SK-N-SH (cell line): ENCODE results near the gene AGT. TPM values are rescaled to one million over a fixed set of nuclear protein-coding genes. Genes with fewer than 3 reads are reported as not detected.

Experiments
- CTCF ChIA-PET: fragments of 300-600, 350-600 bp; formaldehyde crosslinking; extraction: SDS; loops from one replicate; lab custom pipeline; 2021; lab: Yijun Ruan, JAX
- POLR2A ChIA-PET: fragments of 350-600 bp; sonication (Branson Sonifier 250); formaldehyde crosslinking; extraction: SDS; loops from one replicate; lab custom pipeline; 2020; ENCODE audit warnings: antibody characterized with exemption, inconsistent platforms; lab: Yijun Ruan, JAX
- DNase-seq: peaks from one replicate; pipeline ENCODE4 v3.0.0; 2012
- H2AFZ ChIP-seq: fragments of 200-600 bp; sonication (generic); 2 replicates; pipeline ENCODE4 v1.8.1; 2016; ENCODE audit warnings: antibody characterized with exemption, mild to moderate bottlenecking, low read depth
- H3F3A ChIP-seq: fragments of 200-600 bp; sonication (generic); replicated peaks from 2 replicates; pipeline ENCODE3; 2016; ENCODE audit warnings: antibody characterized with exemption, mild to moderate bottlenecking; ENCODE audit not compliant: insufficient read depth
- H3K27ac ChIP-seq, 2 experiments: fragments of 200-500 bp in 1 of 2; fragments of 200-600 bp in 1 of 2; sonication (Bioruptor generic) in 1 of 2; sonication (generic), shearing (Covaris generic) in 1 of 2; 2 replicates each; pipeline versions ENCODE4 v1.5.1 to v1.6.1; 2014 to 2016; ENCODE audit warnings: low read depth in 2 of 2, inconsistent platforms in 1 of 2, low read length in 1 of 2, mild to moderate bottlenecking in 1 of 2, mixed read lengths in 1 of 2
- H3K27me3 ChIP-seq: fragments of 200-600 bp; sonication (generic), shearing (Covaris generic); 2 replicates; pipeline ENCODE4 v1.6.1; 2016; ENCODE audit warnings: mixed run types; ENCODE audit not compliant: insufficient read depth
- H3K36me3 ChIP-seq, 2 experiments: fragments of 200-500 bp in 1 of 2; fragments of 200-600 bp in 1 of 2; sonication (Bioruptor generic) in 1 of 2; sonication (generic) in 1 of 2; replicated peaks in 1 of 2; 2 replicates each; pipeline versions ENCODE3 to v1.5.1; 2014 to 2016; ENCODE audit warnings: low read length in 1 of 2, mild to moderate bottlenecking in 1 of 2; ENCODE audit not compliant: insufficient read depth in 2 of 2, control insufficient read depth in 1 of 2
- H3K4me1 ChIP-seq, 2 experiments: fragments of 200-500 bp in 1 of 2; fragments of 200-600 bp in 1 of 2; sonication (Bioruptor generic) in 1 of 2; sonication (generic), shearing (Covaris generic) in 1 of 2; 2 replicates each; pipeline versions ENCODE4 v1.5.1 to v1.6.1; 2014 to 2016; ENCODE audit warnings: low read depth in 1 of 2, low read length in 1 of 2, mixed run types in 1 of 2; ENCODE audit not compliant: insufficient read depth in 2 of 2, control insufficient read depth in 1 of 2
- H3K4me2 ChIP-seq: fragments of 200-600 bp; sonication (generic), shearing (Covaris generic); 2 replicates; pipeline ENCODE4 v1.6.1; 2017; ENCODE audit warnings: mixed run types
- H3K4me3 ChIP-seq, 2 experiments: fragments of 200-500 bp in 1 of 2; fragments of 200-600 bp in 1 of 2; sonication (Bioruptor generic) in 1 of 2; sonication (generic), shearing (Covaris generic) in 1 of 2; 2 replicates each; pipeline versions ENCODE4 v1.5.1 to v1.8.1; 2014 to 2016; ENCODE audit warnings: low read depth in 2 of 2, inconsistent platforms in 1 of 2, low read length in 1 of 2, mild to moderate bottlenecking in 1 of 2, mixed read lengths in 1 of 2, moderate library complexity in 1 of 2
- H3K79me2 ChIP-seq: fragments of 200-600 bp; sonication (generic); 2 replicates; pipeline ENCODE4 v1.8.1; 2017; ENCODE audit warnings: mild to moderate bottlenecking; ENCODE audit not compliant: insufficient read depth
- H3K9ac ChIP-seq: fragments of 200-600 bp; sonication (generic); 2 replicates; pipeline ENCODE4 v1.6.1; 2017; ENCODE audit warnings: mixed run types
- H3K9me2 ChIP-seq: fragments of 200-600 bp; sonication (generic); 2 replicates; pipeline ENCODE4 v1.6.1; 2017; ENCODE audit warnings: mixed run types
- H3K9me3 ChIP-seq: fragments of 200-600 bp; sonication (generic); 2 replicates; pipeline ENCODE4 v1.6.1; 2017; ENCODE audit warnings: mixed run types, mild to moderate bottlenecking, moderate library complexity
- H4K20me1 ChIP-seq: fragments of 200-600 bp; sonication (generic); 2 replicates; pipeline ENCODE4 v1.6.1; 2017; ENCODE audit warnings: mild to moderate bottlenecking, mixed run types; ENCODE audit not compliant: insufficient read depth
- CTCF ChIP-seq: fragments of 200-600 bp; sonication (generic); IDR thresholded peaks from 2 replicates; pipeline ENCODE4 v1.6.1; 2017; ENCODE audit warnings: antibody characterized with exemption, mild to moderate bottlenecking, moderate library complexity
- FOXJ3 ChIP-seq: sonication (generic); formaldehyde crosslinking; IDR thresholded peaks from 2 replicates; pipeline ENCODE4 v1.5.1; 2020; ENCODE audit warnings: mild to moderate bottlenecking, missing genetic modification reagents
- GABPA ChIP-seq: IDR thresholded peaks from 2 replicates; pipeline ENCODE4 v1.4.0; 2012; ENCODE audit warnings: low read depth, mild to moderate bottlenecking
- MAX ChIP-seq: IDR thresholded peaks from 2 replicates; pipeline ENCODE4 v1.4.0; 2012; ENCODE audit warnings: low read depth
- NFIC ChIP-seq: IDR thresholded peaks from 2 replicates; pipeline ENCODE4 v1.4.0; 2012; ENCODE audit warnings: borderline replicate concordance
- NRF1 ChIP-seq: IDR thresholded peaks from 2 replicates; pipeline ENCODE4 v1.6.1; 2012; ENCODE audit warnings: low read depth, mild to moderate bottlenecking, low read length
- POLR2AphosphoS5 ChIP-seq: IDR thresholded peaks from 2 replicates; pipeline ENCODE4 v1.6.1; 2012; ENCODE audit warnings: low read depth, low read length
- REST ChIP-seq: IDR thresholded peaks from 2 replicates; pipeline ENCODE4 v1.6.1; 2012; ENCODE audit warnings: mild to moderate bottlenecking, low read depth, low read length, moderate library complexity
- RFX5 ChIP-seq: IDR thresholded peaks from 2 replicates; pipeline ENCODE4 v1.6.1; 2012; ENCODE audit warnings: mild to moderate bottlenecking, improper control_type of control experiment, low read length
- USF2 ChIP-seq: fragments of 150-350 bp; IDR thresholded peaks from 2 replicates; pipeline ENCODE4 v1.6.1; 2017; ENCODE audit warnings: antibody characterized with exemption, low read length, low read depth, borderline replicate concordance
- WGBS: methylation state at CpG from one replicate; pipeline ENCODE4 v1.1.6; 2017; ENCODE audit warnings: low lambda C conversion rate; 5-methylcytosine and 5-hydroxymethylcytosine counted together
- polyA plus RNA-seq, 3 experiments: library from polyadenylated mRNA; depleted of rRNA; stranded (reverse); fragments of >200 nt; gene quantifications; 2 replicates each; pipeline ENCODE4 v1.2.3, GENCODE V29; 2012

AGT gene
- polyA plus RNA-seq, 1 of the 3 experiments (the other 2 are of a cell fraction), result 0.39 TPM

- H4K20me1 ChIP-seq, result no peaks in the 10 kb centered on the region
- no peak overlapping the region for H3K4me2 ChIP-seq
- H3K4me1 ChIP-seq, result peaks cover 0 to 10% of the 10 kb centered on the region in 2 experiments; a peak in 1 of 4 replicates
- no peaks in the 10 kb centered on the region for H3K9me2 ChIP-seq
- ChIA-PET POLR2A (no interaction called here), CTCF (no interaction called here)
- H2AFZ ChIP-seq, result no peak overlapping the region
- no peak overlapping the region for H3K9ac ChIP-seq
- H3K36me3 ChIP-seq, result no peaks in the 10 kb centered on the region
- no peak overlapping the region for H3K27ac ChIP-seq
- no peaks in the 10 kb centered on the region for H3K9me3 ChIP-seq
- H3K27me3 ChIP-seq, result no peaks in the 10 kb centered on the region
- whole genome bisulfite sequencing, result 83% methylated on average over 12 of the region's 17 CpGs
- TF ChIP-seq REST, result no peak
- TF ChIP-seq POLR2AphosphoS5, result no peak
- no peak for TF ChIP-seq FOXJ3
- no peak for TF ChIP-seq CTCF
- no peak for TF ChIP-seq NRF1
- no peak for TF ChIP-seq GABPA
- TF ChIP-seq USF2, result no peak
- no peak for TF ChIP-seq RFX5
- H3F3A ChIP-seq, result no peaks in the 10 kb centered on the region
- no peak for DNase-seq
- H3K4me3 ChIP-seq, result no peak overlapping the region
- H3K79me2 ChIP-seq, result no peaks in the 10 kb centered on the region
These were observed 1.4 kb downstream of the AGT start for GRCh38 chr1:230712470-230712942.

- Histone ChIP-seq H3K27ac (no peak overlapping the region), H3F3A (no peaks in the 10 kb centered on the region), H3K36me3 (no peaks in the 10 kb centered on the region), H3K4me1 (peaks cover 0 to 10% of the 10 kb centered on the region in 2 experiments; a peak in 1 of 4 replicates), H3K4me3 (no peak overlapping the region), H3K9me3 (no peaks in the 10 kb centered on the region), H4K20me1 (no peaks in the 10 kb centered on the region), H3K27me3 (no peaks in the 10 kb centered on the region), H3K9me2 (no peaks in the 10 kb centered on the region), H3K79me2 (no peaks in the 10 kb centered on the region), H3K9ac (no peak overlapping the region), H3K4me2 (no peak overlapping the region), H2AFZ (no peak overlapping the region)
- no peak for DNase-seq
- ChIA-PET CTCF (interaction anchor here (0.7 kb wide), 1 partner anchor 21 kb away, joined by 3 read pairs; no protein-coding TSS in a partner anchor), POLR2A (no interaction called here)
- WGBS, result 57% methylated on average over 3 of the region's 3 CpGs
- TF ChIP-seq MAX (no peak), NFIC (no peak)
These were observed 2.7 kb downstream of the AGT start for GRCh38 chr1:230711245-230711644.
